SK-N-SH treated with all-trans-retinoic acid at 6 μM for 48 hours (cell line): Measurements from ENCODE around the gene SFT2D1.
"Not testable (repeated sequence)": the region's sequence is repeated elsewhere in the genome, so short reads cannot be mapped to it uniquely, and the experiment has no call there.

Experiments used
- CSRNP3 ChIP-seq: fragments of 250-450 bp; sonication (Bioruptor Pico); IDR thresholded peaks from 2 replicates; pipeline ENCODE4 v1.5.1; 2021; ENCODE audit warnings: mild to moderate bottlenecking, moderate library complexity
- ESRRG ChIP-seq: fragments of 250-450 bp; sonication (Bioruptor Pico); IDR thresholded peaks from 2 replicates; pipeline ENCODE4 v1.6.1; 2021; ENCODE audit warnings: mild to moderate bottlenecking
- TCF4 ChIP-seq: fragments of 250-450 bp; sonication (Bioruptor Pico); IDR thresholded peaks from 2 replicates; pipeline ENCODE4 v1.8.0; 2021; ENCODE audit warnings: mild to moderate bottlenecking, moderate library complexity, borderline replicate concordance
- TOX ChIP-seq: fragments of 250-450 bp; sonication (Bioruptor Pico); IDR thresholded peaks from 2 replicates; pipeline ENCODE4 v1.8.0; 2021; ENCODE audit warnings: mild to moderate bottlenecking, moderate library complexity, borderline replicate concordance
- ZFP3 ChIP-seq: fragments of 250-450 bp; sonication (Bioruptor Pico); IDR thresholded peaks from 2 replicates; pipeline ENCODE4 v1.5.0; 2020; ENCODE audit warnings: mild to moderate bottlenecking, moderate library complexity
- ZNF565 ChIP-seq: fragments of 450-650 bp; formaldehyde crosslinking; conservative IDR thresholded peaks from 2 replicates; pipeline ENCODE4 v1.5.0; 2020; ENCODE audit warnings: low read depth, mild to moderate bottlenecking, moderate library complexity

- not testable (repeated sequence) for TF ChIP-seq ZFP3 (CRISPR knock-in tag); TOX (CRISPR knock-in tag); TCF4 (CRISPR knock-in tag); ZNF565 (CRISPR knock-in tag); CSRNP3; ESRRG (CRISPR knock-in tag)
Measured at GRCh38 chr6:166345672-166346071, 3.3 kb upstream of the SFT2D1 start.
